DND-41 (cell line): ENCODE data around the gene ATF6.
A peak's percentile ranks its signal among the peaks of the same experiment; 100 is the strongest.
"Not testable (repeated sequence)": the region's sequence is repeated elsewhere in the genome, so short reads cannot be mapped to it uniquely, and the experiment has no call there.

ENCODE experiments used
- ATAC-seq: fragments of 200-7000 bp; cut with Tn5 transposase; 3 replicates; pipeline ENCODE4 v1.9.1; 2021; ENCODE audit warnings: low read depth; ENCODE audit not compliant: insufficient read depth
- DNase-seq: peaks from one replicate; pipeline ENCODE4 v3.0.0-alpha.2; 2020
- H2AFZ ChIP-seq: 2 replicates; pipeline ENCODE4 v1.6.0; 2012; ENCODE audit warnings: low read depth, low read length
- H3K27ac ChIP-seq: 2 replicates; pipeline ENCODE4 v1.5.1; 2012; ENCODE audit warnings: low read length, inconsistent platforms
- H3K27me3 ChIP-seq: fragments of 200-600 bp; sonication (generic); 2 replicates; pipeline ENCODE4 v1.6.0; 2012; ENCODE audit warnings: low read length, mild to moderate bottlenecking, inconsistent platforms; ENCODE audit not compliant: insufficient read depth, poor library complexity
- H3K36me3 ChIP-seq: 2 replicates; pipeline ENCODE4 v1.5.1; 2012; ENCODE audit warnings: low read length, inconsistent platforms; ENCODE audit not compliant: insufficient read depth
- H3K4me1 ChIP-seq: 2 replicates; pipeline ENCODE4 v1.5.1; 2012; ENCODE audit warnings: mild to moderate bottlenecking, low read length; ENCODE audit not compliant: insufficient read depth
- H3K4me2 ChIP-seq: 2 replicates; pipeline ENCODE4 v1.6.0; 2012; ENCODE audit warnings: mild to moderate bottlenecking, moderate library complexity, low read length, inconsistent platforms; ENCODE audit not compliant: insufficient read depth
- H3K4me3 ChIP-seq, 2 experiments: fragments of 200-600 bp in 1 of 2; shearing (Covaris generic) in 1 of 2; 2 replicates each; pipeline ENCODE4 v1.5.1; 2012 to 2016; ENCODE audit warnings: inconsistent platforms in 2 of 2, low read length in 2 of 2, mild to moderate bottlenecking in 2 of 2, low read depth in 1 of 2, moderate library complexity in 1 of 2
- H3K79me2 ChIP-seq: 2 replicates; pipeline ENCODE4 v1.6.0; 2012; ENCODE audit warnings: low read length, inconsistent platforms; ENCODE audit not compliant: insufficient read depth
- H3K9ac ChIP-seq: 2 replicates; pipeline ENCODE4 v1.6.0; 2012; ENCODE audit warnings: low read depth, mild to moderate bottlenecking, inconsistent platforms, low read length, moderate library complexity
- H3K9me3 ChIP-seq: 2 replicates; pipeline ENCODE4 v1.5.1; 2012; ENCODE audit warnings: low read length, moderate library complexity, mild to moderate bottlenecking, inconsistent platforms; ENCODE audit not compliant: insufficient read depth, severe bottlenecking
- H4K20me1 ChIP-seq: 2 replicates; pipeline ENCODE4 v1.6.0; 2012; ENCODE audit warnings: low read length; ENCODE audit not compliant: insufficient read depth
- CTCF ChIP-seq: IDR thresholded peaks from 2 replicates; pipeline ENCODE4 v1.5.1; 2012; ENCODE audit warnings: borderline replicate concordance, low read length, moderate library complexity, mild to moderate bottlenecking; ENCODE audit not compliant: poor library complexity, severe bottlenecking; ENCODE audit errors: extremely low read depth
- EZH2 ChIP-seq: IDR thresholded peaks from 3 replicates; pipeline ENCODE4 v1.6.1; 2012; ENCODE audit warnings: borderline replicate concordance, low read depth, mild to moderate bottlenecking, moderate library complexity, low read length, inconsistent platforms; ENCODE audit not compliant: severe bottlenecking

Gene ATF6

DNA sequence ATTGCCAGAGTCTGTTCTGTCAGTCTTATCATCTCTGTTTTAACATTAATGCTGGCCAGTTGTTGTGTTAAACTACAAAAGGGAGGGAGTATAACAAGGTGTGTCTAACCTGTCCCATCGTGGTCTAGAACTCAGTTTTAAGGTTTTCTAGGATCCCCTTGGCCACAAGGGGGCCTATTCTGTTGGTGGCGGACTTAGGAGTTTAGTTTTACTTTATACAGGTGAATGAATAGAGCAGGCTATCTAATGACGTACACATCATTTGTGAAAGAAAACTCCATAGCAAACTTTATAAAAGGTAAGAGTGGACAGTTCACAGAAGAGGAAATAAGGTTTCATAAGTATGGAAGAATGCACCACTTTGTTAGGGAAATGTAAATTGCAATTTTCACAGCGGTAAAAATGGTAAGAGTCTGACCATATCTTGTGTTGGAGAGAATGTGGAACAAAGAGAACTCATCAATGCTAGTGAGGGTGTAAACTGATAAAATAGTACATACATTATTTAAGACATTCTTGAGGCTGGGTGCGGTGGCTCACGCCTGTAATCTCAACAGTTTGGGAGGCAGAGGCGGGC is 2.5 kb upstream of the ATF6 start:
- TF ChIP-seq CTCF (peak; percentile 69), EZH2 (no peak)
- ATAC-seq (no peak), DNase-seq (peak; percentile 23)
- H3K9me3 ChIP-seq, result no peaks in the 10 kb centered on the region
- no peak overlapping the region for H2AFZ ChIP-seq
- no peak overlapping the region for H3K4me3 ChIP-seq
- no peaks in the 10 kb centered on the region for H4K20me1 ChIP-seq
- peaks cover 32% of the 10 kb centered on the region for H3K4me1 ChIP-seq
- H3K79me2 ChIP-seq, result peaks cover 28% of the 10 kb centered on the region
- H3K4me2 ChIP-seq, result no peak overlapping the region
- no peak overlapping the region for H3K9ac ChIP-seq
- peaks cover 5% of the 10 kb centered on the region for H3K36me3 ChIP-seq
- H3K27ac ChIP-seq, result no peak overlapping the region
- H3K27me3 ChIP-seq, result no peaks in the 10 kb centered on the region

GRCh38 chr1:161768461-161768860 is 2.3 kb downstream of the ATF6 start:
- peaks cover 74% of the 10 kb centered on the region for H3K79me2 ChIP-seq
- H3K9me3 ChIP-seq, result no peaks in the 10 kb centered on the region
- H3K4me3 ChIP-seq, result no peak overlapping the region
- DNase-seq (no peak), ATAC-seq (no peak)
- no peaks in the 10 kb centered on the region for H3K27me3 ChIP-seq
- H3K27ac ChIP-seq, result no peak overlapping the region
- H3K4me2 ChIP-seq, result peak overlapping the region; percentile 88
- TF ChIP-seq CTCF (no peak), EZH2 (no peak)
- peaks cover 77% of the 10 kb centered on the region for H3K4me1 ChIP-seq
- H4K20me1 ChIP-seq, result peaks cover 9% of the 10 kb centered on the region; the same call in 1 of the 2 replicates
- H3K9ac ChIP-seq, result peak overlapping the region; percentile 3; the same call in 1 of the 2 replicates
- no peaks in the 10 kb centered on the region; the same call in 1 of the 2 replicates for H3K36me3 ChIP-seq
- no peak overlapping the region for H2AFZ ChIP-seq

- Histone ChIP-seq H2AFZ (no peak overlapping the region), H3K4me1 (peaks cover 81% of the 10 kb centered on the region), H3K4me2 (peak overlapping the region; percentile 88; the same call in 1 of the 2 replicates), H3K9ac (no peak overlapping the region), H4K20me1 (peaks cover 9% of the 10 kb centered on the region; the same call in 1 of the 2 replicates), H3K36me3 (no peaks in the 10 kb centered on the region; the same call in 1 of the 2 replicates), H3K27me3 (no peaks in the 10 kb centered on the region), H3K9me3 (no peaks in the 10 kb centered on the region), H3K79me2 (peaks cover 80% of the 10 kb centered on the region), H3K27ac (no peak overlapping the region), H3K4me3 (no peak overlapping the region)
- TF ChIP-seq CTCF (no peak), EZH2 (no peak)
- ATAC-seq (no peak), DNase-seq (no peak)
Observed at GRCh38 chr1:161768986-161769672, 3.0 kb downstream of the ATF6 start.

DNA sequence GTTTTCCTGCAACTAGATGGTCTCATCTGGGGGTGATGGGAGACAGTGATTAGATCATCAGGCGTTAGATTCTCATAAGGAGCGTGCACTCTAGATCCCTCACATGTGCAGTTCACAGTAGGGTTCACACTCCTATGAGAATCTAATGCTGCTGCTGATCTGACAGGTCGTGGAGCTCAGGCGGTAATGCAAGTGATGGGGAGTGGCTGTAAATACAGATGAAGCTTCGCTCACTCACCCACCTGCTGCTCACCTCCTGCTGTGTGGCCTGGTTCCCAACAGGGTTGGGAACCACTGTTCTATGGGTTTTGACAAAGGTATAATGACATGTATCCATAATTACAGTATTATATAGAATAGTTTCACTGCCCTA is 3.5 kb downstream of the ATF6 start:
- Histone ChIP-seq H3K4me1 (peaks cover 85% of the 10 kb centered on the region), H3K79me2 (peaks cover 86% of the 10 kb centered on the region), H3K4me2 (peak overlapping the region; percentile 25; the same call in 1 of the 2 replicates)
- not testable (repeated sequence) for ATAC-seq, H4K20me1 ChIP-seq, H3K9ac ChIP-seq, H3K27me3 ChIP-seq, H2AFZ ChIP-seq, H3K27ac ChIP-seq, H3K36me3 ChIP-seq, H3K4me3 ChIP-seq, DNase-seq, H3K9me3 ChIP-seq
